Fibroblast of the aortic adventitia (primary cell): ENCODE data around the gene KRT83. TPM values are rescaled to one million over a fixed set of nuclear protein-coding genes. Genes with fewer than 3 reads are reported as not detected.
"Not testable (repeated sequence)": the region's sequence is repeated elsewhere in the genome, so short reads cannot be mapped to it uniquely, and the experiment has no call there.

Experiments used
- DNase-seq: peaks from one replicate; pipeline ENCODE4 v3.0.0-alpha.2; 2010; ENCODE audit warnings: low read depth
- H3K4me3 ChIP-seq: 2 replicates; pipeline ENCODE4 v1.5.1; 2011; ENCODE audit warnings: low read depth, mild to moderate bottlenecking, control low read depth, low read length, moderate library complexity
- CTCF ChIP-seq: IDR thresholded peaks from 2 replicates; pipeline ENCODE4 v1.5.1; 2011; ENCODE audit warnings: mild to moderate bottlenecking, low read length, control low read depth, inconsistent platforms; ENCODE audit not compliant: insufficient read depth
- total RNA-seq: library from RNA; depleted of rRNA; stranded (reverse); fragments of >200 nt; gene quantifications from 2 replicates; pipeline ENCODE4 v1.2.3, GENCODE V29; 2012; ENCODE audit warnings: low replicate concordance

KRT83 gene
- total RNA-seq, 1 donor: not detected

- H3K4me3 ChIP-seq: peak overlapping the region; percentile 64
- TF ChIP-seq CTCF: peak; percentile 18
- DNase-seq: peak; percentile 24
Measured at GRCh38 chr12:52307836-52308805, 13.1 kb downstream of the KRT83 start.

- DNase-seq: no peak
- TF ChIP-seq CTCF: no peak
- H3K4me3 ChIP-seq: no peak overlapping the region
Measured at GRCh38 chr12:52306731-52307130, 14.5 kb downstream of the KRT83 start.

- no peak overlapping the region for H3K4me3 ChIP-seq
- no peak for DNase-seq
- TF ChIP-seq CTCF: no peak
Measured at GRCh38 chr12:52305921-52306705, 15.1 kb downstream of the KRT83 start.

- DNase-seq, H3K4me3 ChIP-seq: not testable (repeated sequence)
Measured at GRCh38 chr12:52304941-52305411, 16.2 kb downstream of the KRT83 start.

GRCh38 chr12:52302242-52302914, 18.8 kb downstream of the KRT83 start:
- DNase-seq, H3K4me3 ChIP-seq: not testable (repeated sequence)

GRCh38 chr12:52301721-52302120, 19.5 kb downstream of the KRT83 start:
- not testable (repeated sequence) for DNase-seq, H3K4me3 ChIP-seq

GRCh38 chr12:52300796-52301691, 20.2 kb downstream of the KRT83 start:
- no peak overlapping the region for H3K4me3 ChIP-seq
- TF ChIP-seq CTCF: no peak
- no peak for DNase-seq
